Measurements from ENCODE around the gene CCDC120.

- TF ChIP-seq CTCF (IDR thresholded peaks at IDR 0.05) (no peak), POLR2A (IDR thresholded peaks at IDR 0.05) (no peak)
These were observed 57.9 kb downstream of the CCDC120 start for GRCh38 chrX:49116716-49117115.
